Keratinocyte (primary cell): ENCODE data around the gene ZNF180. TPM values are rescaled to one million over a fixed set of nuclear protein-coding genes. Genes with fewer than 3 reads are reported as not detected.

Experiments
- DNase-seq: peaks from one replicate; pipeline ENCODE4 v3.0.0-alpha.2; 2011; ENCODE audit warnings: low read depth, missing footprints, low spot score
- FAIRE-seq: peaks from 2 replicates; lab custom pipeline; 2011; peaks lifted over from hg19 to GRCh38; lab: Jason Lieb, UNC
- H2AFZ ChIP-seq: 2 replicates; pipeline ENCODE4 v1.6.0; 2012; ENCODE audit warnings: low read length, control low read depth, inconsistent platforms; ENCODE audit not compliant: control insufficient read depth
- H3K27ac ChIP-seq: 2 replicates; pipeline ENCODE4 v1.5.1; 2011; ENCODE audit warnings: low read length; ENCODE audit not compliant: control insufficient read depth, insufficient read depth
- H3K27me3 ChIP-seq: 3 replicates; pipeline ENCODE4 v1.6.0; 2011; ENCODE audit warnings: low read length; ENCODE audit not compliant: control insufficient read depth, insufficient read depth; ENCODE audit errors: extremely low read depth
- H3K36me3 ChIP-seq, 2 experiments: 2 replicates in 1 of 2; 3 replicates in 1 of 2; pipeline ENCODE4 v1.5.1; 2011; ENCODE audit warnings: low read length in 2 of 2, mild to moderate bottlenecking in 1 of 2; ENCODE audit not compliant: control insufficient read depth in 2 of 2, insufficient read depth in 2 of 2; ENCODE audit errors: extremely low read depth in 1 of 2
- H3K4me1 ChIP-seq: 3 replicates; pipeline ENCODE4 v1.5.1; 2011; ENCODE audit warnings: low read length; ENCODE audit not compliant: control insufficient read depth, insufficient read depth; ENCODE audit errors: extremely low read depth
- H3K4me2 ChIP-seq: 3 replicates; pipeline ENCODE4 v1.6.0; 2011; ENCODE audit warnings: low read depth, low read length; ENCODE audit not compliant: control insufficient read depth, insufficient read depth; ENCODE audit errors: extremely low read depth
- H3K4me3 ChIP-seq, 3 experiments: fragments of 200-600 bp in 1 of 3; sonication (generic) in 1 of 3; 2 replicates in 2 of 3; 3 replicates in 1 of 3; pipeline ENCODE4 v1.5.1; 2011 to 2016; ENCODE audit warnings: low read length in 3 of 3, mild to moderate bottlenecking in 3 of 3, control low read depth in 2 of 3, inconsistent platforms in 1 of 3, low read depth in 1 of 3, mixed read lengths in 1 of 3, mixed run types in 1 of 3, moderate library complexity in 1 of 3; ENCODE audit not compliant: control insufficient read depth in 2 of 3, insufficient read depth in 2 of 3; ENCODE audit errors: extremely low read depth in 1 of 3
- H3K79me2 ChIP-seq: 2 replicates; pipeline ENCODE4 v1.6.0; 2012; ENCODE audit warnings: low read length; ENCODE audit not compliant: control insufficient read depth, insufficient read depth
- H3K9ac ChIP-seq: 3 replicates; pipeline ENCODE4 v1.6.0; 2011; ENCODE audit warnings: low read length; ENCODE audit not compliant: control insufficient read depth, insufficient read depth; ENCODE audit errors: extremely low read depth
- H3K9me1 ChIP-seq: 3 replicates; pipeline ENCODE4 v1.6.0; 2011; ENCODE audit warnings: low read length; ENCODE audit not compliant: control insufficient read depth, insufficient read depth; ENCODE audit errors: extremely low read depth
- H3K9me3 ChIP-seq: 2 replicates; pipeline ENCODE4 v1.5.1; 2012; ENCODE audit warnings: low read depth, low read length; ENCODE audit not compliant: control insufficient read depth
- H4K20me1 ChIP-seq: 3 replicates; pipeline ENCODE4 v1.6.0; 2011; ENCODE audit warnings: low read length; ENCODE audit not compliant: control insufficient read depth, insufficient read depth; ENCODE audit errors: extremely low read depth
- EZH2 ChIP-seq: IDR thresholded peaks from one replicate; pipeline ENCODE4 v1.6.1; 2012; ENCODE audit warnings: inconsistent platforms, mild to moderate bottlenecking, low read length, moderate library complexity
- dilution Hi-C: fragments of 300-500 bp; cut with MboI; formaldehyde crosslinking; loops from one replicate; pipeline ENCODE4 v1.7.0; 2020; ENCODE audit warnings: low sequenced_read_pairs; ENCODE audit not compliant: extremely low pct_ligation_motif_present
- polyA minus RNA-seq, 3 experiments: library from RNA; depleted of rRNA, polyadenylated mRNA; stranded (reverse); fragments of >200 nt; gene quantifications; 1 replicate in 1 of 3; 2 replicates in 1 of 3; 3 replicates in 1 of 3; pipeline ENCODE4 v1.2.3, GENCODE V29; 2011
- polyA plus RNA-seq, 5 experiments: library from polyadenylated mRNA; depleted of rRNA in 3 of 5; stranded (reverse) in 3 of 5; stranded (forward) in 1 of 5; unstranded in 1 of 5; fragments of >200 nt; gene quantifications; 1 replicate in 1 of 5; 2 replicates in 3 of 5; 3 replicates in 1 of 5; pipeline versions ENCODE4 v1.2.1 to v1.2.3, GENCODE V29; 2011 to 2012; ENCODE audit warnings: missing spikeins in 2 of 5, low read depth in 1 of 5, low replicate concordance in 1 of 5
- TF ChIP-seq, protein P1 (sequence below), 3 experiments: IDR thresholded peaks in 1 of 3; conservative IDR thresholded peaks in 1 of 3; optimal IDR thresholded peaks in 1 of 3; 2 replicates in 2 of 3; 3 replicates in 1 of 3; pipeline versions ENCODE3 to v1.5.1; 2011; ENCODE audit warnings: low read length in 3 of 3, mild to moderate bottlenecking in 3 of 3, moderate library complexity in 2 of 3, control low read depth in 1 of 3, inconsistent platforms in 1 of 3; ENCODE audit not compliant: insufficient read depth in 2 of 3; ENCODE audit errors: extremely low read depth in 1 of 3

The ZNF180 gene
- polyA plus RNA-seq (1.1 to 2.6 TPM (median 1.4 TPM) in 3 replicates), polyA minus RNA-seq (1.2 to 2.2 TPM (median 1.8 TPM) in 3 replicates)
- 1.4 TPM for polyA plus RNA-seq (2011; ENCODE audit: low read depth)
- polyA plus RNA-seq (2011; cell fraction: cytosol; rRNA removed): 1.2 and 1.4 TPM in 2 replicates
- polyA plus RNA-seq (2011; cell fraction: nucleus; rRNA removed): 2.6 and 2.9 TPM in 2 replicates
- 1.9 and 3.6 TPM in 2 replicates for polyA plus RNA-seq (2012; ENCODE audit: low replicate concordance)
- 2.3 TPM for polyA minus RNA-seq (2011; cell fraction: cytosol; rRNA and poly(A)+ RNA removed)
- polyA minus RNA-seq (2011; cell fraction: nucleus; rRNA and poly(A)+ RNA removed): 2.5 and 2.6 TPM in 2 replicates

DNA sequence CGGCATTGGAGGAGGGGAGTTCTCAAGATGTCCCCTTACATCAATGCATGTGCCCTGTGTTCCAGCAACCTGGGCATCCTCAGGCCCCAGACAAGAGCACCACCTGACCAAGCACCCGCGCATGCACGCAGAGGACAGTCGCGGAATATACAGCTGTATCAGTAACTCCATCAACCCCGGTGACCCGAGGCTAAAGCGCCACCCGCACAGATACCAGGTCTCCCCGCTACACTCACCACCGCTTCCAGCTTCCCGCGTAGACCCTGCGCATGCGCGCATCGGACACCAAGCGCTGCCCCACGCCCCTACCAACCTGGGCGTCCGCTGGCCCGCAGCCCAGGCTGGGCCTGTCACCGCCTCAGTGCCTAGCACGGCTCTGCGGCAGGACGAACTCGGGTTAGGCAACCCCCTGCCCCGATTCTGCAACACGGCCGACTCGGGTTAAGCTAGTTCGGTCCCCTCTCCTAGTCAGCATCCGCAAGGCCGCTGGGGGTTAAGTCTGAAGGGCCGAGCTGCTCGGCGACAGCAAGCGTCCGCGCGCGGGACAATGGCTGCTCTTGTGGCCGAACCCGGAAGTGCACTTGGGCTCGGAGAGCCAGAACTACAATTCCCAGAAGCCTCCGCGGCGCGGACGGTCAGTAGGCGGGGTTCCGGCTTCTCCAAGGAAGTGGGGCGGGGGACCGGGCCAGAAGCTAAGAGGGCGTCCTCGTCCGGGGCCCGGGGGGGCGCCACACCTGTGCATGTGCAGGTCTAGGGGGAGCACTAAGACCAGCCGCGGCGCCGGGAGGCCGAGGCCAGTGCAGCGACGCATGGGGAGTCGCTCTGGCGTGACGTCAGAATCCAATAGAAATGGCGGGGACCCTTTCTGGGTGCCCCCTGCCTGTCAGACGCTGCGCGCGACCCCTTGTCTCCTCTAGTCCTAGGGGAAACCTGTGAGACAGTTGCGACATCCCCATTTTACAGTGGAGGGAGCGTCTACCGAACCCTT is at the start of gene ZNF180:
TSS of gene ZNF180 (minus strand) at position 561 of the 988 bp plus-strand sequence. CDS start 3,188 bp downstream, outside the sequence.
- FAIRE-seq: peak; percentile 48

DNA sequence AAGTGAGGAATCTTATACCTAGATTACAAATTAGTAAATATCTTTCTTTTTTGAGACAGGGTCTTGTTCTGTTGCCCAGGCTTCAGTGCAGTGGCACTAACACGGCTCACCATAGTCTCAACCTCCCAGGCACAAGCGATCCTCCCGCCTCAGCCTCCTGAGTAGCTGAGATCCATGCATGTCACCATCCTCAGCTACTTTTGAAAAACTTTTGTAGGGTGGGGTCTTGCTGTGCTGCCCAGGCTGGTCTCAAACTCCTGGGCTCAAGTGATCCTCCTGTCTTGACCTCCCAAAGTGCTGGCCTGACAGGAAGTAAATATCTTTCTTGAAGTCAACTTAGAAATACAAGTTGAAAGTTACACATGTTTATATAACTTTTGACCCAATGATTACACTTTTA is 49.2 kb upstream of the ZNF180 start:
- Histone ChIP-seq H3K9me3 (no peaks in the 10 kb centered on the region), H3K4me2 (no peak overlapping the region), H3K9ac (no peak overlapping the region), H3K9me1 (no peaks in the 10 kb centered on the region), H3K27me3 (no peaks in the 10 kb centered on the region), H2AFZ (no peak overlapping the region), H3K79me2 (no peaks in the 10 kb centered on the region), H4K20me1 (no peaks in the 10 kb centered on the region), H3K4me1 (peaks cover 28% of the 10 kb centered on the region), H3K36me3 (no peaks in the 10 kb centered on the region), H3K27ac (no peak overlapping the region), H3K4me3 (no peak overlapping the region)
- dilution Hi-C loops: no loop called here
- DNase-seq (no peak), FAIRE-seq (no peak)
- TF ChIP-seq EZH2: no peak
- TF ChIP-seq, protein P1, sequence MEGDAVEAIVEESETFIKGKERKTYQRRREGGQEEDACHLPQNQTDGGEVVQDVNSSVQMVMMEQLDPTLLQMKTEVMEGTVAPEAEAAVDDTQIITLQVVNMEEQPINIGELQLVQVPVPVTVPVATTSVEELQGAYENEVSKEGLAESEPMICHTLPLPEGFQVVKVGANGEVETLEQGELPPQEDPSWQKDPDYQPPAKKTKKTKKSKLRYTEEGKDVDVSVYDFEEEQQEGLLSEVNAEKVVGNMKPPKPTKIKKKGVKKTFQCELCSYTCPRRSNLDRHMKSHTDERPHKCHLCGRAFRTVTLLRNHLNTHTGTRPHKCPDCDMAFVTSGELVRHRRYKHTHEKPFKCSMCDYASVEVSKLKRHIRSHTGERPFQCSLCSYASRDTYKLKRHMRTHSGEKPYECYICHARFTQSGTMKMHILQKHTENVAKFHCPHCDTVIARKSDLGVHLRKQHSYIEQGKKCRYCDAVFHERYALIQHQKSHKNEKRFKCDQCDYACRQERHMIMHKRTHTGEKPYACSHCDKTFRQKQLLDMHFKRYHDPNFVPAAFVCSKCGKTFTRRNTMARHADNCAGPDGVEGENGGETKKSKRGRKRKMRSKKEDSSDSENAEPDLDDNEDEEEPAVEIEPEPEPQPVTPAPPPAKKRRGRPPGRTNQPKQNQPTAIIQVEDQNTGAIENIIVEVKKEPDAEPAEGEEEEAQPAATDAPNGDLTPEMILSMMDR (optimal IDR thresholded peaks at IDR 0.05 in 1 of 3, IDR thresholded peaks at IDR 0.05 in 1 of 3, conservative IDR thresholded peaks at IDR 0.05 in 1 of 3; ENCODE audit: extremely low read depth in 1 of 3, insufficient read depth in 2 of 3, low read length in 3 of 3): no peak

More for the DNA sequence above, at the start of gene ZNF180:
- peak; percentile 61 for DNase-seq
- Histone ChIP-seq H4K20me1 (no peaks in the 10 kb centered on the region), H3K9ac (peak within 1 kb of the TSS; percentile 83), H3K4me2 (peak within 1 kb of the TSS; percentile 85), H3K4me1 (peaks cover 9% of the 10 kb centered on the region), H3K27me3 (no peaks in the 10 kb centered on the region), H3K4me3 (peak within 1 kb of the TSS; percentile 84 to 93 (median 85)), H3K36me3 (peaks cover 7 to 8% of the 10 kb centered on the region in 2 experiments), H3K79me2 (peaks cover 37% of the 10 kb centered on the region), H2AFZ (peak within 1 kb of the TSS; percentile 97), H3K9me3 (peaks cover 4% of the 10 kb centered on the region), H3K27ac (peak within 1 kb of the TSS; percentile 64), H3K9me1 (no peaks in the 10 kb centered on the region)
- no peak for TF ChIP-seq EZH2
- TF ChIP-seq, protein P1 (optimal IDR thresholded peaks at IDR 0.05 in 1 of 3, IDR thresholded peaks at IDR 0.05 in 1 of 3, conservative IDR thresholded peaks at IDR 0.05 in 1 of 3; ENCODE audit: extremely low read depth in 1 of 3, insufficient read depth in 2 of 3, low read length in 3 of 3): peak; percentile 19 to 58 (median 32)
- dilution Hi-C loops: no loop called here
